H9 (cell line): Measurements from ENCODE around the gene SMARCAL1. TPM values are rescaled to one million over a fixed set of nuclear protein-coding genes. Genes with fewer than 3 reads are reported as not detected.

Experiments
- DNase-seq: peaks from one replicate; pipeline ENCODE4 v3.0.0-alpha.2; 2017
- H2AFZ ChIP-seq: one replicate; pipeline ENCODE4 v1.6.1; 2013; ENCODE audit warnings: mild to moderate bottlenecking, low read length, control low read depth, moderate library complexity
- H2AK5ac ChIP-seq: 2 replicates; pipeline ENCODE4 v1.6.1; 2013; ENCODE audit warnings: low read length, control low read depth, mixed read lengths; ENCODE audit not compliant: insufficient read length
- H2BK120ac ChIP-seq: one replicate; pipeline ENCODE4 v1.6.1; 2013; ENCODE audit warnings: low read depth, mild to moderate bottlenecking, low read length, control low read depth, inconsistent platforms; ENCODE audit not compliant: poor library complexity, severe bottlenecking
- H2BK12ac ChIP-seq: 2 replicates; pipeline ENCODE4 v1.6.1; 2013; ENCODE audit warnings: low read length, control low read depth, mixed read lengths, low read depth; ENCODE audit not compliant: insufficient read length
- H2BK15ac ChIP-seq: 2 replicates; pipeline ENCODE4 v1.6.1; 2013; ENCODE audit warnings: low read depth, low read length, control low read depth
- H2BK20ac ChIP-seq: one replicate; pipeline ENCODE4 v1.6.1; 2013; ENCODE audit warnings: low read depth, mild to moderate bottlenecking, low read length, control low read depth, inconsistent platforms; ENCODE audit not compliant: poor library complexity, severe bottlenecking
- H2BK5ac ChIP-seq: 2 replicates; pipeline ENCODE4 v1.6.1; 2013; ENCODE audit warnings: low read length, control low read depth, mixed read lengths; ENCODE audit not compliant: insufficient read length
- H3K14ac ChIP-seq: 2 replicates; pipeline ENCODE4 v1.6.1; 2013; ENCODE audit warnings: low read length, control low read depth; ENCODE audit not compliant: insufficient read depth
- H3K18ac ChIP-seq: 2 replicates; pipeline ENCODE4 v1.6.1; 2013; ENCODE audit warnings: low read depth, mild to moderate bottlenecking, mixed read lengths, low read length, control low read depth; ENCODE audit not compliant: insufficient read length
- H3K23ac ChIP-seq: 2 replicates; pipeline ENCODE4 v1.6.1; 2013; ENCODE audit warnings: low read length, control low read depth, mixed read lengths, low read depth; ENCODE audit not compliant: insufficient read length
- H3K23me2 ChIP-seq: 2 replicates; pipeline ENCODE4 v1.6.1; 2013; ENCODE audit warnings: low read depth, mild to moderate bottlenecking, mixed read lengths, low read length, control low read depth; ENCODE audit not compliant: insufficient read length, poor library complexity, severe bottlenecking
- H3K27ac ChIP-seq: 2 replicates; pipeline ENCODE4 v1.5.1; 2013; ENCODE audit warnings: low read length, control low read depth, mixed read lengths, low read depth; ENCODE audit not compliant: insufficient read length
- H3K27me3 ChIP-seq: 2 replicates; pipeline ENCODE4 v1.6.1; 2013; ENCODE audit warnings: low read length, control low read depth, inconsistent platforms; ENCODE audit not compliant: insufficient read depth
- H3K4ac ChIP-seq: 2 replicates; pipeline ENCODE4 v1.6.1; 2013; ENCODE audit warnings: low read depth, mild to moderate bottlenecking, control low read depth, inconsistent platforms, low read length, moderate library complexity
- H3K4me1 ChIP-seq: 2 replicates; pipeline ENCODE4 v1.6.1; 2013; ENCODE audit warnings: low read length, control low read depth, inconsistent platforms; ENCODE audit not compliant: insufficient read depth
- H3K4me2 ChIP-seq: 2 replicates; pipeline ENCODE4 v1.6.1; 2013; ENCODE audit warnings: low read length, control low read depth, mixed read lengths; ENCODE audit not compliant: insufficient read length, insufficient read depth
- H3K56ac ChIP-seq: 2 replicates; pipeline ENCODE4 v1.6.1; 2013; ENCODE audit warnings: low read depth, mild to moderate bottlenecking, mixed read lengths, low read length, control low read depth; ENCODE audit not compliant: insufficient read length
- H3K79me1 ChIP-seq: 2 replicates; pipeline ENCODE4 v1.6.1; 2013; ENCODE audit warnings: low read depth, mild to moderate bottlenecking, moderate library complexity, low read length, control low read depth, inconsistent platforms; ENCODE audit not compliant: insufficient read depth, poor library complexity, severe bottlenecking
- H3K79me2 ChIP-seq: 2 replicates; pipeline ENCODE4 v1.6.1; 2013; ENCODE audit warnings: low read length, control low read depth, inconsistent platforms; ENCODE audit not compliant: insufficient read depth
- H3K9ac ChIP-seq: 2 replicates; pipeline ENCODE4 v1.6.1; 2013; ENCODE audit warnings: low read length, control low read depth, mixed read lengths; ENCODE audit not compliant: insufficient read length; ENCODE audit errors: extremely low read depth
- H3K9me3 ChIP-seq: one replicate; pipeline ENCODE4 v1.6.1; 2013; ENCODE audit warnings: low read depth, low read length, inconsistent platforms; ENCODE audit not compliant: control insufficient read depth
- H3T11ph ChIP-seq: one replicate; pipeline ENCODE4 v1.6.1; 2013; ENCODE audit warnings: mild to moderate bottlenecking, low read length, control low read depth, inconsistent platforms
- H4K20me1 ChIP-seq: one replicate; pipeline ENCODE4 v1.6.1; 2013; ENCODE audit not compliant: control insufficient read depth, insufficient read length, insufficient read depth
- H4K5ac ChIP-seq: 2 replicates; pipeline ENCODE4 v1.6.1; 2013; ENCODE audit warnings: low read depth, mild to moderate bottlenecking, mixed read lengths, low read length, control low read depth; ENCODE audit not compliant: insufficient read length
- H4K8ac ChIP-seq: replicated peaks from 2 replicates; pipeline ENCODE4 v1.6.1; 2013; ENCODE audit warnings: low read length, control low read depth, mixed read lengths, low read depth; ENCODE audit not compliant: insufficient read length
- H4K91ac ChIP-seq: 2 replicates; pipeline ENCODE4 v1.6.1; 2013; ENCODE audit warnings: low read depth, mild to moderate bottlenecking, moderate library complexity, mixed read lengths, low read length, control low read depth; ENCODE audit not compliant: insufficient read length
- H3K27ac Mint-ChIP-seq, 3 experiments: 2 replicates in 2 of 3; 3 replicates in 1 of 3; pipeline ENCODE4 v1.8.0; 2020 to 2021; ENCODE audit warnings: mixed read lengths in 3 of 3, mild to moderate bottlenecking in 1 of 3, moderate library complexity in 1 of 3
- H3K27me3 Mint-ChIP-seq: 2 replicates; pipeline ENCODE4 v1.8.0; 2021; ENCODE audit warnings: low read depth, mild to moderate bottlenecking, moderate library complexity, mixed read lengths
- H3K36me3 Mint-ChIP-seq, 3 experiments: 2 replicates in 2 of 3; 3 replicates in 1 of 3; pipeline ENCODE4 v1.8.0; 2020 to 2021; ENCODE audit warnings: low read depth in 3 of 3, mixed read lengths in 3 of 3; ENCODE audit not compliant: insufficient read depth in 1 of 3
- H3K4me1 Mint-ChIP-seq, 2 experiments: 2 replicates each; pipeline ENCODE4 v1.8.0; 2020; ENCODE audit warnings: mixed read lengths in 2 of 2
- H3K4me3 Mint-ChIP-seq, 2 experiments: 2 replicates in 1 of 2; 3 replicates in 1 of 2; pipeline ENCODE4 v1.8.0; 2020 to 2021; ENCODE audit warnings: mild to moderate bottlenecking in 2 of 2, mixed read lengths in 2 of 2, moderate library complexity in 1 of 2
- H3K9me3 Mint-ChIP-seq, 2 experiments: 2 replicates in 1 of 2; 3 replicates in 1 of 2; pipeline ENCODE4 v1.8.0; 2020; ENCODE audit warnings: mild to moderate bottlenecking in 2 of 2, mixed read lengths in 2 of 2, moderate library complexity in 1 of 2
- WGBS: extraction: QIAGEN DNeasy Blood & Tissue Kit; methylation state at CpG from one replicate; pipeline ENCODE4 v1.1.7; 2013; ENCODE audit warnings: missing lambda C conversion rate, low lambda C conversion rate, mixed read lengths; ENCODE audit not compliant: insufficient read length; ENCODE audit errors: extremely low coverage; 5-methylcytosine and 5-hydroxymethylcytosine counted together
- total RNA-seq: library from RNA; stranded (reverse); gene quantifications from 2 replicates; pipeline ENCODE4 v1.2.1, GENCODE V29; 2021
- TF ChIP-seq, protein P1 (sequence below): fragments of 200-600 bp; sonication (generic); conservative IDR thresholded peaks from 3 replicates; pipeline ENCODE4 v1.8.0; 2021; ENCODE audit warnings: antibody characterized with exemption, mild to moderate bottlenecking

The SMARCAL1 gene
- total RNA-seq, 1 experiment from 2014 or later, result 16.5 TPM

GRCh38 chr2:216389570-216389969 is 22.7 kb upstream of the SMARCAL1 start:
- Mint-ChIP-seq H3K36me3 (no peaks in the 10 kb centered on the region; a peak in 2 of 7 replicates), H3K4me3 (no peak overlapping the region), H3K9me3 (no peaks in the 10 kb centered on the region), H3K27ac (no peak overlapping the region), H3K27me3 (peaks cover 4% of the 10 kb centered on the region), H3K4me1 (peaks cover 18 to 20% of the 10 kb centered on the region in 2 experiments; a peak in 3 of 4 replicates)
- Histone ChIP-seq H4K5ac (no peak overlapping the region), H3K27ac (no peak overlapping the region), H3K27me3 (no peaks in the 10 kb centered on the region), H4K91ac (no peak overlapping the region), H3K23ac (no peak overlapping the region), H2BK20ac (no peak overlapping the region), H2BK120ac (no peak overlapping the region), H3K9ac (no peak overlapping the region), H2AFZ (no peak overlapping the region), H4K20me1 (no peaks in the 10 kb centered on the region), H2AK5ac (no peak overlapping the region), H3K23me2 (no peaks in the 10 kb centered on the region), H2BK15ac (no peak overlapping the region), H3K14ac (no peak overlapping the region), H3K4me1 (peaks cover 3% of the 10 kb centered on the region), H3K79me2 (no peaks in the 10 kb centered on the region), H3K18ac (no peak overlapping the region), H3K4ac (no peak overlapping the region), H2BK12ac (no peak overlapping the region), H4K8ac (no peak overlapping the region), H3K9me3 (no peaks in the 10 kb centered on the region), H2BK5ac (no peak overlapping the region), H3K56ac (no peak overlapping the region), H3K79me1 (no peaks in the 10 kb centered on the region), H3T11ph (no peak overlapping the region), H3K4me2 (no peak overlapping the region)
- WGBS, result no CpG with 5 or more reads among the region's 1 CpG
- DNase-seq, result no peak
- TF ChIP-seq, protein P1, sequence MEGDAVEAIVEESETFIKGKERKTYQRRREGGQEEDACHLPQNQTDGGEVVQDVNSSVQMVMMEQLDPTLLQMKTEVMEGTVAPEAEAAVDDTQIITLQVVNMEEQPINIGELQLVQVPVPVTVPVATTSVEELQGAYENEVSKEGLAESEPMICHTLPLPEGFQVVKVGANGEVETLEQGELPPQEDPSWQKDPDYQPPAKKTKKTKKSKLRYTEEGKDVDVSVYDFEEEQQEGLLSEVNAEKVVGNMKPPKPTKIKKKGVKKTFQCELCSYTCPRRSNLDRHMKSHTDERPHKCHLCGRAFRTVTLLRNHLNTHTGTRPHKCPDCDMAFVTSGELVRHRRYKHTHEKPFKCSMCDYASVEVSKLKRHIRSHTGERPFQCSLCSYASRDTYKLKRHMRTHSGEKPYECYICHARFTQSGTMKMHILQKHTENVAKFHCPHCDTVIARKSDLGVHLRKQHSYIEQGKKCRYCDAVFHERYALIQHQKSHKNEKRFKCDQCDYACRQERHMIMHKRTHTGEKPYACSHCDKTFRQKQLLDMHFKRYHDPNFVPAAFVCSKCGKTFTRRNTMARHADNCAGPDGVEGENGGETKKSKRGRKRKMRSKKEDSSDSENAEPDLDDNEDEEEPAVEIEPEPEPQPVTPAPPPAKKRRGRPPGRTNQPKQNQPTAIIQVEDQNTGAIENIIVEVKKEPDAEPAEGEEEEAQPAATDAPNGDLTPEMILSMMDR, result no peak
